Hepatocyte (in vitro differentiated cells): ENCODE results near the gene USP10.

Source experiments
- EZH2 ChIP-seq: fragments of 200-600 bp; sonication (generic); IDR thresholded peaks from 2 replicates; pipeline ENCODE4 v1.6.1; 2016; ENCODE audit warnings: antibody characterized with exemption, mild to moderate bottlenecking, borderline replicate concordance
- EZH2phosphoT487 ChIP-seq: fragments of 200-600 bp; sonication (generic); IDR thresholded peaks from one replicate; pipeline ENCODE4 v1.6.1; 2018; ENCODE audit warnings: antibody characterized with exemption, mild to moderate bottlenecking, low read depth, moderate library complexity; ENCODE audit not compliant: unreplicated experiment, severe bottlenecking
- TF ChIP-seq, protein P1 (sequence below): fragments of 200-600 bp; sonication (generic); IDR thresholded peaks from 2 replicates; pipeline ENCODE4 v1.5.1; 2016; ENCODE audit warnings: antibody characterized with exemption, mild to moderate bottlenecking; ENCODE audit not compliant: poor library complexity

DNA sequence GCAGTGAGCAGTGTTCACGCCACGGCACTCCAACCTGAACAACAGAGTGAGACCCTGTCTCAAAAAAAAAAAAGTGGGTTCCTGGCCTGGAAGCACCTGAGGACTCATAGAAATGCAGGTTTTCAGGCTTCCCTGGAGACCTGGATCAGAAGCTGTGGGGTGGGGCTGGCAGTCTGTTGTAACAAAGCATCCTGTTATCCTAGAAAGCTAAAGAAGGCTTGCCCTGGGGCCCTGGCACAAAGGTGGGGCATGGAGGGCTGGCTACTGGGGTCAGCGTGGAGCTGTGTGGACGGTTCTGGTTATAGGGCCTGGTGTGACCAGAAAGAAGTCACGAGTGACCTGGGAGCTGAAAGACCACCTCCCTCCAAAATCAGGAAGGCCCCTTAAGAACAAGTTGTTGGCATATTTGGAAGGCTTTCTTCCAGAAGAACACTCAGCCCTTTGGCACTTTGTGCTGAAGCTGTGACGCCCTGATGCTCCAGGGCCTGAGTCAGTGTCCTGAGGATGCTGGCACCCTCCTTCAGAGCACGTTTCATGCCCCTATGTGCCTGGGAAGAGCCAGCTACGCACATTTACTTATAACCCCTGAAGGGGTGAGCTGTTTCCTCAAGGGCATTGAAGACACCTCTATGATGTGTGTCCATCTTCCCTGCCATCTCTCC lies 126.2 kb downstream of the USP10 start:
- TF ChIP-seq, protein P1, sequence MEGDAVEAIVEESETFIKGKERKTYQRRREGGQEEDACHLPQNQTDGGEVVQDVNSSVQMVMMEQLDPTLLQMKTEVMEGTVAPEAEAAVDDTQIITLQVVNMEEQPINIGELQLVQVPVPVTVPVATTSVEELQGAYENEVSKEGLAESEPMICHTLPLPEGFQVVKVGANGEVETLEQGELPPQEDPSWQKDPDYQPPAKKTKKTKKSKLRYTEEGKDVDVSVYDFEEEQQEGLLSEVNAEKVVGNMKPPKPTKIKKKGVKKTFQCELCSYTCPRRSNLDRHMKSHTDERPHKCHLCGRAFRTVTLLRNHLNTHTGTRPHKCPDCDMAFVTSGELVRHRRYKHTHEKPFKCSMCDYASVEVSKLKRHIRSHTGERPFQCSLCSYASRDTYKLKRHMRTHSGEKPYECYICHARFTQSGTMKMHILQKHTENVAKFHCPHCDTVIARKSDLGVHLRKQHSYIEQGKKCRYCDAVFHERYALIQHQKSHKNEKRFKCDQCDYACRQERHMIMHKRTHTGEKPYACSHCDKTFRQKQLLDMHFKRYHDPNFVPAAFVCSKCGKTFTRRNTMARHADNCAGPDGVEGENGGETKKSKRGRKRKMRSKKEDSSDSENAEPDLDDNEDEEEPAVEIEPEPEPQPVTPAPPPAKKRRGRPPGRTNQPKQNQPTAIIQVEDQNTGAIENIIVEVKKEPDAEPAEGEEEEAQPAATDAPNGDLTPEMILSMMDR: no peak
- no peak for TF ChIP-seq EZH2
- TF ChIP-seq EZH2phosphoT487: no peak
